Urinary bladder (tissue), 4 donors: ENCODE measurements around the gene DHRS7B. TPM values are rescaled to one million over a fixed set of nuclear protein-coding genes. Genes with fewer than 3 reads are reported as not detected.

ENCODE experiments used
- DNase-seq: peaks from one replicate; pipeline ENCODE4 v3.0.0-alpha.2; 2015; ENCODE audit errors: extremely low spot score
- H3K27ac ChIP-seq: one replicate; pipeline ENCODE4 v1.5.1; 2013; ENCODE audit warnings: low read depth, mild to moderate bottlenecking, moderate library complexity
- H3K36me3 ChIP-seq: one replicate; pipeline ENCODE4 v1.6.1; 2013; ENCODE audit warnings: mild to moderate bottlenecking, moderate library complexity; ENCODE audit not compliant: insufficient read depth
- H3K4me1 ChIP-seq: one replicate; pipeline ENCODE4 v1.6.1; 2013; ENCODE audit warnings: mild to moderate bottlenecking, moderate library complexity; ENCODE audit not compliant: insufficient read depth
- H3K4me3 ChIP-seq: one replicate; pipeline ENCODE4 v1.5.1; 2013; ENCODE audit warnings: low read depth, low read length
- WGBS: extraction: QIAGEN DNeasy Blood & Tissue Kit; methylation state at CpG from one replicate; pipeline ENCODE4 v1.1.7; 2013; 5-methylcytosine and 5-hydroxymethylcytosine counted together
- polyA plus RNA-seq: library from polyadenylated mRNA; stranded (reverse); fragments of 200-250 nt; gene quantifications from one replicate; pipeline ENCODE4 v1.2.3, GENCODE V29; 2013
- total RNA-seq: library from RNA; depleted of rRNA; stranded (reverse); fragments of >200 nt; gene quantifications from one replicate; pipeline ENCODE4 v1.2.3, GENCODE V29; 2014
- donor health status: healthy with polysubstance abuse.
- donor health status: healthy.

DHRS7B gene
- total and polyA plus RNA-seq, 2 donors = 14.5 to 33.4 TPM

DNA sequence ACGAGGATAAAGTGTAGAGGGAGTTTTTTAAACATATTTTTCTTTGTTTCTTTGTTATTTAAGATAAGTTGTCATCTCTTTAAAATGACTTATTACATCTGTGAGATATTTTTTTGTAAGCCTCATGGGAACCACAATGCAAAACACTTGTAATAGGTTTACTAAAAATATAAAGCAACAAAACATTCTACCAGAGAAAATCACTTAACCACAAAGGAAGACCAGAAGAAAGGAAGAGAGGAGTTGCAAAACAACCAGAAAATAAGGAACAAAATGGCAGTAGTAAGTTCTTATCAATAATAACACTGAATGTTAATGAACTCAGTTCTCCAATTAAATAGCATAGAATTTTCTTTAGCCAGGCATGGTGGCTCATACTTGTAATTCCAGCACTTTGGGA, 22.9 kb downstream of the DHRS7B start:
- WGBS = 86% methylated on average over 1 of the region's 1 CpG

DNA sequence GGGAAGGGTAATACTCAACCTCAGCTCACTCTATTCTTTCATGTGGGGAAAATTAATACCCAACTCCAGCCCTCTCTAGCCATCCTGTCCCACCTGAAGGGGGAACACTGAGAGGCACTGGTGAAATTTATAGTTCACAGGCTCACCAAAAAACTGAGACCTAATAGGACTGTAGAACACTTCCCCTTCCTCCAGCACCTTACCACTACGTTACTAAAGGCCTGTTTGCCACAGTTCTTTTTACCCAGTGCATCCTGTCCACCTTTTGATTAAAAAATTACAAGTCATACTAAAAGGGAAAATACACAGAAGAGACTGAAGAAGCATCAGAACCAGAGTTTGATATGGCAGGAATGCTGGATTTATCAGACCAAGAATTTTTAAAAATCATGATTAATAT, 26.0 kb downstream of the DHRS7B start:
- H3K27ac ChIP-seq = no peak overlapping the region
- 86% methylated on average over 1 of the region's 1 CpG for WGBS
- DNase-seq = no peak

More for the DNA sequence above, 22.9 kb downstream of the DHRS7B start:
- DNase-seq = no peak
- Histone ChIP-seq H3K36me3 (no peaks in the 10 kb centered on the region), H3K4me3 (no peak overlapping the region), H3K4me1 (no peaks in the 10 kb centered on the region), H3K27ac (no peak overlapping the region)

DNA sequence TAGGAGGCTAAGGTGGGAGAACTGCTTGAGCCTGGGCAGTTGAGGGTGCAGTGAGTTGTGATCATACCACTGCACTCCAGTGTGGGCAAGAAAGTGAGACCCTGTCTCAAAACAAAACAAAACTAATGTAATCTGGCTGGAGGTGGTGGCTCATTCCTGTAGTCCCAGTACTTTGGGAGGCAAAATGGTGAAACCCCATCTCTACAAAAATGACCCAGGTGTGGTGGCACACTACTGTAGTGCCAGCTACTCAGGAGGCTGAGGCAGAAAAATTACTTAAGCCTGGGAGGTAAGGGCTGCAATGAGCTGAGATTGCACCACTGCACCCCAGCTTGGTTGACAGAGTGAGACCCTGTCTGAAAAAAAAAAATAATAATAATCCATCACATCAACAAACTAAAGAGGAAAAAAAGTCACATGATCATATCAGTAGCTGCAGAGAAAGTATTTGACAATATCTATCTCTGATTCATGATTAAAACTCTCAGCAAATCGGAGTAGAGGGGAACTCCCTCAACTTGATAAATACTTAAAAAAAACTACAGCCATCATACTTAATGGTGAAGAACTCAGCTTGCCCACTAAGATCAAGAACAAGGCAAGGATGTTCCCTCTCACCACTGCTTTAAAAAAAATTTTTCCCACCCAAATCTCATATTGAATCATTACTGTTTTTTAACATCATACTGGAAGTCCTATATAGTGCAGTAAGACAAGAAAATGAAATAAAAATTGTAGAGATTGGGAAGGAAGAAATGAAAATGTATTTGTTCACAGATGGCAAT, 31.0 kb downstream of the DHRS7B start:
- no peak for DNase-seq
- H3K36me3 ChIP-seq = no peaks in the 10 kb centered on the region
- WGBS = 73% methylated on average over 1 of the region's 1 CpG
- H3K4me3 ChIP-seq = no peak overlapping the region
- H3K27ac ChIP-seq = no peak overlapping the region
- H3K4me1 ChIP-seq = no peaks in the 10 kb centered on the region

More for the DNA sequence above, 26.0 kb downstream of the DHRS7B start:
- no peaks in the 10 kb centered on the region for H3K36me3 ChIP-seq
- no peak overlapping the region for H3K4me3 ChIP-seq
- no peaks in the 10 kb centered on the region for H3K4me1 ChIP-seq

DNA sequence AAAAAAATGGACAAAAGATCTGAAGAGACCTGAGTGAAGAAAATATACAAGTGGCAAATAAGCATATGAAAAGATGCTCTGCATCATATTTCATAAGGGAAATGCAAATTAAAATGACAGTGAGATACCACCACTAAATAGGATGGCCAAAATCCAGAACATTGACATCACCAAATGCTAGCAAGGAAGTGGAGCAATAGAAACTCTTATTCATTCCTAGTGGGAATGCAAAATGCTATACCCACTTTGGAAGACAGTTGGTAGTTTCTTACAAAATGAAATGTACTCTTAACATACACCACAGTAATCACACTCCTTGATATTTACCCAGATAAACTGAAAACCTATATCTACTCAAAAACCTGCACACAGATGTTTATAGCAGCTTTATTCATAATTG, 33.6 kb downstream of the DHRS7B start:
- no peaks in the 10 kb centered on the region for H3K36me3 ChIP-seq
- no peak for DNase-seq
- no peak overlapping the region for H3K4me3 ChIP-seq
- H3K4me1 ChIP-seq = no peaks in the 10 kb centered on the region
- no peak overlapping the region for H3K27ac ChIP-seq

DNA sequence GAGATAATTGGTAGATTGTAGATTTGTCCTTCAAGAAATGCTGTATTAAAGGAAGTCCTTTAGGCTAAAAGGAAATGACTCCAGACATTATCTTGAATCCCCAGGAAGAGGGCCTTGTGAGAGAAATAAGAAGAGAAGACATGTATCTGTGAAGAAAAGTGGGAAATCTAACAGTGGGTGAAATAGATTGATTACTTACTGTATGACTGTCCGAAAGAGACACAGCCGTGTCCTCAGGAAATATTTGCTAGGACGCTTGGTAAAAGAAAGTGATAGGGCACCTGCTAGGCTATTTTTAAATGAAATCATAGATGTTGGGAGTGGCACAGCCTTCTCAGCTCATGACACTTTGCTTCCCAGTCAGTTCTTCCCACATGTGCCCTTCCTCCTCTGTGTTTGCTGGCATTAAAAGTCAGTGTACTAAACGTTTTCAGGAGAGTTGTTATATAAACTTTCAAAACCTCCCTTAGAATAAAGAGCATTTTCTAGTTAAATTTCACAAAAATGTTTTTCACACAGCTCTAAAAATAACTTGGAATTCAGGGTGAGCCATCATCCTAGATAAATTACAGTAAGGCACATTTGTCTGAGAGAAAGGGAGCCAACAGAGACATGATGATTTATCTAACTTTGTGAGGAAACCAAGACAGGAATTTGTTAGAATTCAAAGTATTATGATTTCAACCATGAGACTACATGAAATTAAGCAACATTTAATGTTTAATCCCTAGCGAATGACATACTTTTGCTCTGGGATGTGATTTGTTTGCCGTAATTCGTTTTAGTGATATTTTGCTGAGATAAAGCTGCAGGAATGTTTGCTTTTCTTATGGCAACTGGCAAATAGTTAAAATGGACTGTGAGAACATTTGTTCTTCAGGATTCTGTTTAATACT, 35.0 kb downstream of the DHRS7B start:
- no peak for DNase-seq
- no peaks in the 10 kb centered on the region for H3K36me3 ChIP-seq
- H3K4me3 ChIP-seq = no peak overlapping the region
- 29% methylated on average over 7 of the region's 7 CpGs for WGBS
- H3K27ac ChIP-seq = no peak overlapping the region
- H3K4me1 ChIP-seq = no peaks in the 10 kb centered on the region

DNA sequence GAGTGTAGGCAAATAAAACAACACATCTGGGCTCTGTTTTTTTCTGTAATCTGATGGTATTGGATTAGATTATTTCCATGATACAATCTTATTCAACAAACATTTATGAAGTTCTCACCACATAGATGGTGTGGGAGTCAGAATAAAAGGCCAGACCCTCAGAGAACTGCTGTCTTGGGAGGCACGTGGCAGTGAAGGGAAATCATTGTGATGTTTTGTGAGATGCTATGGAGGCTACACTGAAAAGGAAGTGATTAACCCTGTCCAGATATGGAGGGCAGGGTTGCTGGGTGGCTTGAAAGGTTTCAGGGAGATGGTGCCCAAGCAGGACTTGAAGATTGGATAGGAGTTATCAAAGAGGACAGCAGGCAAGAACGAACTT, 35.6 kb downstream of the DHRS7B start:
- Histone ChIP-seq H3K27ac (no peak overlapping the region), H3K4me3 (no peak overlapping the region), H3K36me3 (no peaks in the 10 kb centered on the region), H3K4me1 (no peaks in the 10 kb centered on the region)
- WGBS = 51% methylated on average over 2 of the region's 2 CpGs
- no peak for DNase-seq

DNA sequence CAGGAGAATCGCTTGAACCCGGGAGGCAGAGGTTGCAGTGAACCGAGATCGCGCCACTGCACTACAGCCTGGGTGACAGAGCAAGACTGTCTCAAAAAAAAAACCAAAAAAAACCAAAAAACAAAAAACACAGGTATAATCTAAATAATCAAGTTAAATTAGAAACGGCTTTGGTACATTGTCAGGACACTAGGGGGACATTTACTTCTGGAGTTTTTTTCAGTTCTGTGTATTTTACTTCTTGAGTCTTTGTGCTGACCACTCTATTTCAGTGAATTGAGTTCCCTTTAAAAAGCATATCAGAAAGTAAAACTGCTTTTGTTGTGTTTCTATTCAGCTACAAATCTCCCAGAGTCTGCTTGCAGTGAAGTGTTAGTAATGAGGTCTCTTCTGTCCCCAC, 36.3 kb downstream of the DHRS7B start:
- H3K4me1 ChIP-seq = no peaks in the 10 kb centered on the region
- WGBS = 95% methylated on average over 6 of the region's 6 CpGs
- no peak overlapping the region for H3K4me3 ChIP-seq
- no peak for DNase-seq
- H3K27ac ChIP-seq = no peak overlapping the region
- no peaks in the 10 kb centered on the region for H3K36me3 ChIP-seq

DNA sequence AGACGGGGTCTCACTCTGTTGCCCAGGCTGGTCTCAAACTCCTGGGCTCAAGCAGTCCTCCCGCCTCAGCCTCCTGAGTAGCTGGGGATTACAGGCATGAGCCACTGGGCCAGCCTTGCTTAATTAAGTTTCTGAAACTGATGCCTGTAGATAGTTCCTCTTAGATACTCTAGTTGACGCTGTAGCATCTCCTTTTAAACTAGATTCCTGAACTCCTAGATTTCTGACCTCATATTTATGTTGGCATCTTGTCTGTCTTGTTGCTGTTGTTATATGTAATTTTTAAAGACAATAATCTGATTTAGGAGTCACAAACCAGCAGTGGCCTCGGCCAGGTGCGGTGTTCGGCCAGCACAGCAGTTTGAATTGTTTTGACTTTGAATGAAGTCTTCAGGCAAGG, 37.5 kb downstream of the DHRS7B start:
- DNase-seq = no peak
- no peaks in the 10 kb centered on the region for H3K36me3 ChIP-seq
- no peak overlapping the region for H3K4me3 ChIP-seq
- H3K27ac ChIP-seq = no peak overlapping the region
- 92% methylated on average over 6 of the region's 6 CpGs for WGBS
- H3K4me1 ChIP-seq = no peaks in the 10 kb centered on the region

DNA sequence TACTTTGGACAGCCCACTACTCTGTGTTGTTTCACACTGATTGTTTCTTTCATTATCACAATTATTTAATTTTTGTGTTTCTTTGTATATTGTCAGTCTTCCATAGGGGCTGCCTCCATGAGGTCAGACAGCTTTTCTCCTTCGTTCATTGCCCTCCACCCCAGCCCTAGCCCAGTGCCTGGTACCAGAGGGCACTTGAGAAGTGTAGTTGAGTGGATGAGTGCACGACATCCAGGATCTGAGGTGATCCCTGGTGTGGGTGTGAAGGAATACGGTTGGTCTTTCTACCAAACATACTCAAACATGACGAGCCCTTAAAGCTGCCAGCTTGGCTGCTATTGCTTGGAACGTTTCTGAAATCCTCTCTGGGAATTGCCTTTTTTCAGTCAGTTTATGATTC, 37.9 kb downstream of the DHRS7B start:
- Histone ChIP-seq H3K4me1 (no peaks in the 10 kb centered on the region), H3K36me3 (no peaks in the 10 kb centered on the region), H3K4me3 (no peak overlapping the region), H3K27ac (no peak overlapping the region)
- DNase-seq = no peak
- WGBS = 88% methylated on average over 5 of the region's 5 CpGs

DNA sequence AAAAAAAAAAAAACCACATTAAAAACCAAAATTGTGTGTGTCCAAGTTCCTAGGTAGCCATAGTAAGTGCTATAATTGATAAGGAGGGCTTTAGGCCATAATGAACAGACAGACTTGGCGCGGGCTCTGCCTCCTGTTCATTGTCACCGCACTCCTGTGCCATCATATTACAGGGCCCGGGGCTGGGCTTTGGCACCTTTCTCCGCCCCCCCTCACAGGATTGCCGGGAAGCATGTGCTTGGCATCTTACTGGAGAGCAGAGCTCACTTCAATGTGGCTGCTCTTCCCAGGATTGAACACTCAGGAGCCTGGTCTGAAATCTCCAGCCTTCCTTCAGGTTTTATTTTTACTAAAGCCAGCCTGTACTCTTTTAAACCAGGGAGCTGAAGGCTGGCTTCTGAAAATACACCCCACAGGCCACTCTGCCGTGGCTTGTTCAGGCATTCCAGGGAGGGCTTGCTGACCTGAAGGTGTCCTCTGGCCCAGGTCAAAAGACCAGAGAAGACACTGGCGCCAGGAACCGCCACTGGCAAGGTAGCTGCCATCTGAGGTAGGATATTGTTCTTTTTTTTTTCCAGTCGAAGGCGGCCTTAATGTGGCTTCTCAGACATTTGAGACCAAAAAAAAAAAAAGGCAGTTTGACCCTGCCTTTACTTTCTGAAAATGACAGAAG, 39.3 kb downstream of the DHRS7B start:
- Histone ChIP-seq H3K36me3 (no peaks in the 10 kb centered on the region), H3K4me1 (no peaks in the 10 kb centered on the region), H3K4me3 (no peak overlapping the region), H3K27ac (no peak overlapping the region)
- DNase-seq = no peak
- WGBS = 67% methylated on average over 11 of the region's 11 CpGs

DNA sequence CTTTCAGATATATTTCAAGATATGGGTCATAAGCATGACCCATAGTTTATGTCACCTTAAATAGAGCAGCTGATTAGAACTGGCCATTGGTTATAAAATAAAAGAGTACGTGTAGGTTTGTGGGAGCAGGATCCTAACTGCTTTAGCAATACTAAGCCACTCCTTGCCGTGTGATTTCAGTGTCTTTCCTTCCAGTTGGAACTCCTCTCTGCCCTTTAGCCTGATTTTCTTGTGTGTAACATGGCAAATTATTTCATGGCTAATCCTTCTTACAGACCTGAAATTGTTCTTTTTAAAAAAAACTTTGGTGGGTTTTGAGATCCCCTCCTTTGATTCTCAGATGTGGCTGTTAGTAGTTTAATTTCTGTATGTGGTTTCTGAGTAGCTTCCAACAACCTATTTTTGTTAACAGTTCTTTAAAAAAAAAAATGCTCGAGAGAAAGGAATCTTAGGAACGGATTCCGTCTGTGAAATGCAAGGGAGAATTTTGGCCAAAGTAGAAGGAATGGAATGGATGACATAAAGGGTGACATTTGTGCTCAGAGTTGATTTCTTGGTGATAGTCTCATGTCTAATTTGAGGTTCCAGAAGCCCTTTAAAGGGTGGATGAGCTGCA, 39.9 kb downstream of the DHRS7B start:
- 23% methylated on average over 5 of the region's 5 CpGs for WGBS
- no peak overlapping the region for H3K4me3 ChIP-seq

DNA sequence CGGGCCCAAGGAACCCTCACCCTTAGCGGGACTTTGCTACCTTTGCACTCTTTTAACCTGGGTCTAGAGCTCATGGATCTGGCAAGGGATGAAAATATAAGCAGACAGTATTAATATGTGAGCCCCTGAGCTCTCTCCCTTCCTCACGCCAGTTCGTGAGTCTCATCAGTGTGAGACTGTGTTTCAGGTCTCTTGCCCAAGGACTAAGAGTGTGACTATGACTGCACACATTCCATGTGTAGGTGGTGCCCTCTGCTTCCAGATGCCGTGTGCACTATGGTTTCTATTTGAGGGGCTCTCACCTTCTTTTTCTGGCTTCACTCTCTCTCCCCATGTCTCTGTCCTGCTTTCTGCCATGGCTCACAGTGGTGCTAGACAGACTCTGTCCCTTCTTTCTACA, 40.5 kb downstream of the DHRS7B start:
- H3K36me3 ChIP-seq = no peaks in the 10 kb centered on the region
- no peaks in the 10 kb centered on the region for H3K4me1 ChIP-seq
- no peak overlapping the region for H3K27ac ChIP-seq
- no peak for DNase-seq
- WGBS = 71% methylated on average over 5 of the region's 5 CpGs
- H3K4me3 ChIP-seq = no peak overlapping the region

More for the DNA sequence above, 39.9 kb downstream of the DHRS7B start:
- Histone ChIP-seq H3K4me1 (no peaks in the 10 kb centered on the region), H3K27ac (no peak overlapping the region), H3K36me3 (no peaks in the 10 kb centered on the region)
- no peak for DNase-seq

DNA sequence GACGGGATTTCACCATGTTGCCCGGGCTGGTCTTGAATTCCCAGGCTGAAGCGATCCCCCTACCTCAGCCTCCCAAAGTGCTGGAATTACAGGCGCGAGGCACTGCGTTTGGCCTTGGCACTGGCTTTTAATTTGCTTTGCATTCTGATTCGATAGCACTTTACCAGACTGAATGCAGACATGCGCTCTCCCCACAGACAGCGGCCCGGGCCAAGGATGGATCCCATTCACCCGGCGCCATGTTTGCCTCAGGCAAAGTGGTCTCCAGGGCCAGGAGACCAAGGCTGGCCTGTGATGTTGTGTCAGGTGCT, 41.7 kb downstream of the DHRS7B start:
- Histone ChIP-seq H3K36me3 (no peaks in the 10 kb centered on the region), H3K27ac (no peak overlapping the region), H3K4me3 (no peak overlapping the region), H3K4me1 (no peaks in the 10 kb centered on the region)
- WGBS = 94% methylated on average over 12 of the region's 12 CpGs
- DNase-seq = no peak
